PC-9 (cell line): ENCODE results near the gene RAB20. TPM values are rescaled to one million over a fixed set of nuclear protein-coding genes. Genes with fewer than 3 reads are reported as not detected.
"Not testable (repeated sequence)": the region's sequence is repeated elsewhere in the genome, so short reads cannot be mapped to it uniquely, and the experiment has no call there.

Source experiments
- BruUV-seq: library from RNA; stranded (reverse); fragments of 400-500 nt; replicated peaks from 2 replicates; lab custom pipeline; 2021; lab: Mats Ljungman, UMichigan
- CTCF ChIA-PET: fragments of 300-600 bp; sonication (Branson Sonifier 250); formaldehyde crosslinking; loops from one replicate; lab custom pipeline; 2022; ENCODE audit warnings: antibody characterized with exemption; lab: Charles Lee
- POLR2A ChIA-PET: fragments of 300-600 bp; sonication (Branson Sonifier 250); formaldehyde crosslinking; loops from one replicate; lab custom pipeline; 2022; ENCODE audit warnings: antibody characterized with exemption; ENCODE audit not compliant: unreplicated experiment; lab: Charles Lee
- DNase-seq, 2 experiments: peaks; one replicate each; pipeline versions ENCODE4 v3.0.0 to v3.0.0-alpha.2; 2015 to 2022; ENCODE audit warnings: mixed read lengths in 1 of 2
- H2AFZ ChIP-seq: fragments of 200-600 bp; sonication (generic); 2 replicates; pipeline ENCODE4 v1.8.1; 2017; ENCODE audit warnings: antibody characterized with exemption
- H3F3A ChIP-seq: fragments of 200-600 bp; sonication (generic); 2 replicates; pipeline ENCODE4 v1.8.1; 2017; ENCODE audit warnings: antibody characterized with exemption, mild to moderate bottlenecking, low read depth; ENCODE audit not compliant: insufficient read depth
- H3K27ac ChIP-seq: fragments of 200-600 bp; sonication (generic); 2 replicates; pipeline ENCODE4 v1.6.1; 2016; ENCODE audit warnings: mixed run types
- H3K27me3 ChIP-seq: fragments of 200-600 bp; sonication (generic); 2 replicates; pipeline ENCODE4 v1.6.1; 2016; ENCODE audit warnings: low read depth, mixed run types; ENCODE audit not compliant: insufficient read depth
- H3K36me3 ChIP-seq: fragments of 200-600 bp; sonication (generic); 2 replicates; pipeline ENCODE4 v1.6.1; 2016; ENCODE audit warnings: low read depth, mixed run types
- H3K4me1 ChIP-seq: fragments of 200-600 bp; sonication (generic); replicated peaks from 2 replicates; pipeline ENCODE4 v1.6.1; 2016; ENCODE audit warnings: mixed run types; ENCODE audit not compliant: insufficient read depth
- H3K4me2 ChIP-seq: fragments of 200-600 bp; sonication (generic); 2 replicates; pipeline ENCODE4 v1.6.1; 2017; ENCODE audit warnings: mixed run types
- H3K4me3 ChIP-seq: fragments of 200-600 bp; sonication (generic); 2 replicates; pipeline ENCODE4 v1.6.1; 2016; ENCODE audit warnings: mixed run types
- H3K79me2 ChIP-seq: fragments of 200-600 bp; sonication (generic); 2 replicates; pipeline ENCODE4 v1.6.1; 2017; ENCODE audit warnings: low read depth, mixed run types
- H3K9me2 ChIP-seq: fragments of 200-600 bp; sonication (generic); 2 replicates; pipeline ENCODE4 v1.8.1; 2017; ENCODE audit warnings: mild to moderate bottlenecking; ENCODE audit not compliant: insufficient read depth
- H3K9me3 ChIP-seq: fragments of 200-600 bp; sonication (generic); 2 replicates; pipeline ENCODE4 v1.8.1; 2016; ENCODE audit warnings: low read depth; ENCODE audit not compliant: insufficient read depth
- H4K20me1 ChIP-seq: fragments of 200-600 bp; sonication (generic); 2 replicates; pipeline ENCODE4 v1.8.1; 2017; ENCODE audit not compliant: insufficient read depth
- CTCF ChIP-seq: fragments of 200-600 bp; sonication (generic); conservative IDR thresholded peaks from 2 replicates; pipeline ENCODE4 v1.6.1; 2017; ENCODE audit warnings: mixed run types, antibody characterized with exemption, mild to moderate bottlenecking, moderate library complexity
- EZH2 ChIP-seq: fragments of 200-600 bp; sonication (generic); IDR thresholded peaks from 2 replicates; pipeline ENCODE4 v1.8.0; 2017; ENCODE audit warnings: antibody characterized with exemption, low read depth
- intact Hi-C: fragments of 100-400 bp; cut with micrococcal nuclease; formaldehyde crosslinking; loops from one replicate; pipeline ENCODE4 v1.10.0; 2022; ENCODE audit not compliant: unreplicated experiment
- total RNA-seq: library from RNA; stranded (reverse); gene quantifications from 2 replicates; pipeline ENCODE4 v1.2.3, GENCODE V29; 2021

The RAB20 gene
- total RNA-seq, 1 experiment from 2014 or later, result 31.9 TPM

GRCh38 chr13:110498327-110498726 lies 63.2 kb downstream of the RAB20 start:
- no peak overlapping the region for H2AFZ ChIP-seq
- POLR2A ChIA-PET, result no interaction called here
- H3F3A ChIP-seq, result peaks cover 11% of the 10 kb centered on the region; the same call in 1 of the 2 replicates
- H3K4me2 ChIP-seq, result no peak overlapping the region
- no TSS peak for BruUV-seq
- no peak overlapping the region for H3K4me3 ChIP-seq
- no peak for DNase-seq
- H3K9me2 ChIP-seq, result no peaks in the 10 kb centered on the region
- H3K27ac ChIP-seq, result no peak overlapping the region
- H4K20me1 ChIP-seq, result no peaks in the 10 kb centered on the region
- no peaks in the 10 kb centered on the region for H3K9me3 ChIP-seq
- no peak for TF ChIP-seq CTCF
- TF ChIP-seq EZH2, result no peak
- intact Hi-C loops, result no loop called here
- peaks cover 15% of the 10 kb centered on the region for H3K4me1 ChIP-seq
- H3K79me2 ChIP-seq, result no peaks in the 10 kb centered on the region
- H3K27me3 ChIP-seq, result no peaks in the 10 kb centered on the region
- H3K36me3 ChIP-seq, result no peaks in the 10 kb centered on the region
- CTCF ChIA-PET, result no interaction called here

- H2AFZ ChIP-seq, DNase-seq, BruUV-seq, POLR2A ChIA-PET, H4K20me1 ChIP-seq, H3K27me3 ChIP-seq, H3K9me2 ChIP-seq, intact Hi-C loops, CTCF ChIA-PET, H3K79me2 ChIP-seq, H3K36me3 ChIP-seq, H3K27ac ChIP-seq, H3K4me2 ChIP-seq, H3K9me3 ChIP-seq, H3K4me3 ChIP-seq: not testable (repeated sequence)
- Histone ChIP-seq H3K4me1 (peaks cover 15% of the 10 kb centered on the region), H3F3A (peaks cover 11% of the 10 kb centered on the region; the same call in 1 of the 2 replicates)
These were observed 63.6 kb downstream of the RAB20 start for GRCh38 chr13:110497896-110498295.

GRCh38 chr13:110497003-110497402 lies 64.5 kb downstream of the RAB20 start:
- H2AFZ ChIP-seq, result no peak overlapping the region
- no peak overlapping the region for H3K27ac ChIP-seq
- H3K79me2 ChIP-seq, result no peaks in the 10 kb centered on the region
- no peaks in the 10 kb centered on the region for H3K27me3 ChIP-seq
- H3K9me2 ChIP-seq, result no peaks in the 10 kb centered on the region
- no peaks in the 10 kb centered on the region for H3K36me3 ChIP-seq
- H3K4me1 ChIP-seq, result peaks cover 15% of the 10 kb centered on the region
- ChIA-PET POLR2A (no interaction called here), CTCF (no interaction called here)
- no peaks in the 10 kb centered on the region for H4K20me1 ChIP-seq
- H3K4me2 ChIP-seq, result no peak overlapping the region
- H3F3A ChIP-seq, result peaks cover 11% of the 10 kb centered on the region; the same call in 1 of the 2 replicates
- TF ChIP-seq EZH2, result no peak
- no peak for TF ChIP-seq CTCF
- H3K4me3 ChIP-seq, result no peak overlapping the region
- no TSS peak for BruUV-seq
- DNase-seq, result no peak
- H3K9me3 ChIP-seq, result no peaks in the 10 kb centered on the region
- intact Hi-C loops, result no loop called here

GRCh38 chr13:110496281-110496680 lies 65.2 kb downstream of the RAB20 start:
- Histone ChIP-seq H3K9me2 (no peaks in the 10 kb centered on the region), H3K27me3 (no peaks in the 10 kb centered on the region), H3K36me3 (no peaks in the 10 kb centered on the region), H3K79me2 (no peaks in the 10 kb centered on the region), H3K9me3 (no peaks in the 10 kb centered on the region), H3K4me3 (no peak overlapping the region), H3F3A (peaks cover 11% of the 10 kb centered on the region; the same call in 1 of the 2 replicates), H4K20me1 (no peaks in the 10 kb centered on the region), H2AFZ (no peak overlapping the region), H3K27ac (no peak overlapping the region), H3K4me2 (no peak overlapping the region), H3K4me1 (peaks cover 15% of the 10 kb centered on the region)
- intact Hi-C loops, result no loop called here
- DNase-seq, result no peak
- no TSS peak for BruUV-seq
- CTCF ChIA-PET, result no interaction called here
- POLR2A ChIA-PET, result no interaction called here
- no peak for TF ChIP-seq CTCF
- TF ChIP-seq EZH2, result no peak
